K562 (cell line): Measurements from ENCODE around the gene ZSCAN22. TPM values are rescaled to one million over a fixed set of nuclear protein-coding genes. Genes with fewer than 3 reads are reported as not detected.

Experiments used
- CEBPZ ChIP-seq: fragments of 150-350 bp; IDR thresholded peaks from 2 replicates; pipeline ENCODE4 v1.6.1; 2014; ENCODE audit warnings: low read depth, mild to moderate bottlenecking, low read length, borderline replicate concordance
- ERF ChIP-seq: fragments of 450-650 bp; formaldehyde crosslinking; IDR thresholded peaks from 2 replicates; pipeline ENCODE4 v1.4.0; 2020; ENCODE audit warnings: mild to moderate bottlenecking, mixed read lengths
- FUS ChIP-seq: fragments of 200-400 bp; formaldehyde crosslinking; optimal IDR thresholded peaks from 2 replicates; pipeline ENCODE3; 2017; ENCODE audit warnings: low read depth, low read length
- HDAC1 ChIP-seq, 2 experiments: fragments of 450-650 bp; IDR thresholded peaks; 2 replicates each; pipeline ENCODE4 v1.6.1; 2016 to 2017; ENCODE audit warnings: inconsistent platforms in 1 of 2, mild to moderate bottlenecking in 1 of 2, moderate library complexity in 1 of 2
- HDAC2 ChIP-seq: fragments of 450-650 bp; IDR thresholded peaks from 2 replicates; pipeline ENCODE4 v1.6.1; 2016; ENCODE audit warnings: mild to moderate bottlenecking
- MNT ChIP-seq, 2 experiments: fragments of 450-650 bp; conservative IDR thresholded peaks; 2 replicates each; pipeline ENCODE4 v1.6.1; 2017; ENCODE audit warnings: mild to moderate bottlenecking in 2 of 2, moderate library complexity in 2 of 2
- SAP30 ChIP-seq: fragments of 200-600 bp; sonication (generic); IDR thresholded peaks from 2 replicates; pipeline ENCODE4 v1.6.1; 2012; ENCODE audit warnings: borderline replicate concordance, low read depth, mild to moderate bottlenecking, moderate library complexity, low read length, control low read depth, inconsistent platforms; ENCODE audit not compliant: insufficient read depth, poor library complexity, severe bottlenecking
- SRSF9 ChIP-seq: fragments of 200-400 bp; formaldehyde crosslinking; IDR thresholded peaks from 2 replicates; pipeline ENCODE4 v1.6.1; 2017; ENCODE audit warnings: low read depth, low read length, borderline replicate concordance
- TFE3 ChIP-seq: fragments of 450-650 bp; formaldehyde crosslinking; IDR thresholded peaks from 2 replicates; pipeline ENCODE4 v1.4.0; 2020; ENCODE audit warnings: mild to moderate bottlenecking, mixed read lengths
- TGIF2 ChIP-seq: sonication (generic); formaldehyde crosslinking; IDR thresholded peaks from 2 replicates; pipeline ENCODE4 v1.8.1; 2022; ENCODE audit warnings: mild to moderate bottlenecking, missing genetic modification reagents, moderate library complexity
- ZNF146 ChIP-seq: IDR thresholded peaks from one replicate; pipeline ENCODE4 v1.6.1; 2018; ENCODE audit warnings: missing compliant biosample characterization; ENCODE audit not compliant: unreplicated experiment
- polyA plus RNA-seq, 8 experiments: library from polyadenylated mRNA; depleted of rRNA in 4 of 8; stranded (reverse) in 5 of 8; unstranded in 3 of 8; fragments of >200 nt; fragmentation: Nextera tagmentation in 2 of 8; fragmentation: Illumina TruSeq in 1 of 8; extraction: Ambion mirVana in 2 of 8; extraction: Trizol in 1 of 8; gene quantifications; 2 replicates each; pipeline versions ENCODE4 v1.2.1 to v1.2.3, GENCODE V29; 2011 to 2014; ENCODE audit warnings: inconsistent platforms in 1 of 8, missing spikeins in 1 of 8
- total RNA-seq, 7 experiments: library from RNA; depleted of rRNA in 6 of 7; stranded (reverse); fragments of >200 nt in 6 of 7; fragmentation: Illumina TruSeq in 2 of 7; extraction: Trizol in 2 of 7; gene quantifications; 2 replicates each; pipeline versions ENCODE4 v1.2.1 to v1.2.3, GENCODE V29; 2011 to 2021; ENCODE audit warnings: low replicate concordance in 1 of 7
- TF ChIP-seq, protein P1 (sequence below), 3 experiments: fragments of 200-800 bp in 1 of 3; fragments of 250-450 bp in 1 of 3; fragments of 450-650 bp in 1 of 3; sonication (Bioruptor Pico) in 1 of 3; sonication (Bioruptor generic) in 1 of 3; formaldehyde crosslinking in 1 of 3; IDR thresholded peaks; 2 replicates each; pipeline versions ENCODE4 v1.6.1 to v1.8.0; 2016 to 2022; ENCODE audit warnings: mild to moderate bottlenecking in 2 of 3, missing genetic modification characterization in 2 of 3, missing compliant biosample characterization in 1 of 3, moderate library complexity in 1 of 3
- TF ChIP-seq, protein P2 (sequence below): fragments of 450-650 bp; formaldehyde crosslinking; IDR thresholded peaks from 2 replicates; pipeline ENCODE4 v1.4.0; 2020; ENCODE audit warnings: mild to moderate bottlenecking, moderate library complexity

ZSCAN22 gene
- total and polyA plus RNA-seq, 9 of the 15 experiments (the other 6 are each of a cell fraction or from before 2014, with no cell fraction given): 0.98 to 5.3 (median 3.0) TPM

DNA sequence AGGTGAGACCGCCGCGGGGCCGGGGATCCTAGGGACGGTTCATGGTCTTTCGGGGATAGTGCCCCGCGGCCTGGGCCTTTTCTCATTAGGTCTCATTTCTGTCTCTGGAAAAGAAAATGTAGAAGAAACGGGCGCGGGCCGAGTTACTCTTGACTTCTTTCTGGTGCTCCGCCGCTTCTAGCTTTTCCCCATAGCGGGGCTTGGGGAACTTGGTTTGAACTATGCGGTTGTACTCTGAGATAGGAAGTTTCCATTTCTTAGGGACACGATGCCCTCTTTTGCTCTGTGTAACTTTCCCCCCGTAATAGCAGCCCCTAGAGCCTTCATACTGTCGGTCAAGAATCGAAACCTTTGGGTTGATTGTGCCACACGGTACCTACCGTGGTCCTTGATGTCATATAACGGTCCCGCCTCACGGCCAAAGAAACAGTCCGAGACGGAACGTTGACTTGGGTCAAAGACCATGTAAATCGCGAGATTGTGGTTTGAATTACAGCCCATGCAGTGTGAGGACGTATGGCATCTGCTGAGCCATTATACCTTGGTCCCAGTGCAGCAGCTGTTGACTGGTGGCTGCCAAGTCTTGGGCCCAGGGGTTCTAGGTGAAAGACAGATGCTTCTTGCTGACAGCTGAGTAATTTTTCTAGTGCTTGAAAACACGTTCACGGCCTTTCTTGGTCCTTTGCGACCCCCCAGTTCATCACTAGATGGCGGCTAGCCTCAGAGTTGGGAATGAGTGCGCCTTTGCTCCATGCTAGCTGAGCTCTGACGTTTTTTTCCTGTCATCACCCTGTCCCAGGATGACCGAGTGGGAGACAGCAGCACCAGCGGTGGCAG, 60.8 kb downstream of the ZSCAN22 start (continued):
- TF ChIP-seq CEBPZ: no peak
- TF ChIP-seq, protein P1, sequence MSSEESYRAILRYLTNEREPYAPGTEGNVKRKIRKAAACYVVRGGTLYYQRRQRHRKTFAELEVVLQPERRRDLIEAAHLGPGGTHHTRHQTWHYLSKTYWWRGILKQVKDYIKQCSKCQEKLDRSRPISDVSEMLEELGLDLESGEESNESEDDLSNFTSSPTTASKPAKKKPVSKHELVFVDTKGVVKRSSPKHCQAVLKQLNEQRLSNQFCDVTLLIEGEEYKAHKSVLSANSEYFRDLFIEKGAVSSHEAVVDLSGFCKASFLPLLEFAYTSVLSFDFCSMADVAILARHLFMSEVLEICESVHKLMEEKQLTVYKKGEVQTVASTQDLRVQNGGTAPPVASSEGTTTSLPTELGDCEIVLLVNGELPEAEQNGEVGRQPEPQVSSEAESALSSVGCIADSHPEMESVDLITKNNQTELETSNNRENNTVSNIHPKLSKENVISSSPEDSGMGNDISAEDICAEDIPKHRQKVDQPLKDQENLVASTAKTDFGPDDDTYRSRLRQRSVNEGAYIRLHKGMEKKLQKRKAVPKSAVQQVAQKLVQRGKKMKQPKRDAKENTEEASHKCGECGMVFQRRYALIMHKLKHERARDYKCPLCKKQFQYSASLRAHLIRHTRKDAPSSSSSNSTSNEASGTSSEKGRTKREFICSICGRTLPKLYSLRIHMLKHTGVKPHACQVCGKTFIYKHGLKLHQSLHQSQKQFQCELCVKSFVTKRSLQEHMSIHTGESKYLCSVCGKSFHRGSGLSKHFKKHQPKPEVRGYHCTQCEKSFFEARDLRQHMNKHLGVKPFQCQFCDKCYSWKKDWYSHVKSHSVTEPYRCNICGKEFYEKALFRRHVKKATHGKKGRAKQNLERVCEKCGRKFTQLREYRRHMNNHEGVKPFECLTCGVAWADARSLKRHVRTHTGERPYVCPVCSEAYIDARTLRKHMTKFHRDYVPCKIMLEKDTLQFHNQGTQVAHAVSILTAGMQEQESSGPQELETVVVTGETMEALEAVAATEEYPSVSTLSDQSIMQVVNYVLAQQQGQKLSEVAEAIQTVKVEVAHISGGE (CRISPR knock-in tag; IDR thresholded peaks at IDR 0.05): peak in 1 of 3 experiments; percentile 36; a peak in 1 of 6 replicates
- TF ChIP-seq SRSF9: no peak
- TF ChIP-seq TGIF2 (CRISPR knock-in tag): peak; percentile 31; the same call in 1 of the 2 replicates
- TF ChIP-seq HDAC2: peak; percentile 4; the same call in 1 of the 2 replicates
- TF ChIP-seq HDAC1 (IDR thresholded peaks at IDR 0.05): peak in 1 of 2 experiments; percentile 66; a peak in 1 of 4 replicates
- no peak for TF ChIP-seq ZNF146
- TF ChIP-seq FUS: no peak
- TF ChIP-seq MNT (conservative IDR thresholded peaks at IDR 0.05): peak in 1 of 2 experiments; percentile 4; a peak in 2 of 4 replicates
- TF ChIP-seq, protein P2, sequence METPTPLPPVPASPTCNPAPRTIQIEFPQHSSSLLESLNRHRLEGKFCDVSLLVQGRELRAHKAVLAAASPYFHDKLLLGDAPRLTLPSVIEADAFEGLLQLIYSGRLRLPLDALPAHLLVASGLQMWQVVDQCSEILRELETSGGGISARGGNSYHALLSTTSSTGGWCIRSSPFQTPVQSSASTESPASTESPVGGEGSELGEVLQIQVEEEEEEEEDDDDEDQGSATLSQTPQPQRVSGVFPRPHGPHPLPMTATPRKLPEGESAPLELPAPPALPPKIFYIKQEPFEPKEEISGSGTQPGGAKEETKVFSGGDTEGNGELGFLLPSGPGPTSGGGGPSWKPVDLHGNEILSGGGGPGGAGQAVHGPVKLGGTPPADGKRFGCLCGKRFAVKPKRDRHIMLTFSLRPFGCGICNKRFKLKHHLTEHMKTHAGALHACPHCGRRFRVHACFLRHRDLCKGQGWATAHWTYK: no peak
- TF ChIP-seq SAP30: peak; percentile 10
- TF ChIP-seq ERF (CRISPR knock-in tag): no peak
- TF ChIP-seq TFE3 (CRISPR knock-in tag): no peak
